NT2/D1 (cell line): Measurements from ENCODE around the gene AFDN.

ENCODE experiments used
- SUZ12 ChIP-seq: IDR thresholded peaks from 2 replicates; pipeline ENCODE4 v1.6.1; 2011; ENCODE audit not compliant: insufficient read length, insufficient read depth; ENCODE audit errors: extremely low read depth
- YY1 ChIP-seq: IDR thresholded peaks from 2 replicates; pipeline ENCODE4 v1.6.1; 2011; ENCODE audit not compliant: insufficient read length, insufficient read depth
- ZNF274 ChIP-seq: IDR thresholded peaks from 2 replicates; pipeline ENCODE4 v1.6.1; 2011; ENCODE audit warnings: mild to moderate bottlenecking, low read depth, low read length

DNA sequence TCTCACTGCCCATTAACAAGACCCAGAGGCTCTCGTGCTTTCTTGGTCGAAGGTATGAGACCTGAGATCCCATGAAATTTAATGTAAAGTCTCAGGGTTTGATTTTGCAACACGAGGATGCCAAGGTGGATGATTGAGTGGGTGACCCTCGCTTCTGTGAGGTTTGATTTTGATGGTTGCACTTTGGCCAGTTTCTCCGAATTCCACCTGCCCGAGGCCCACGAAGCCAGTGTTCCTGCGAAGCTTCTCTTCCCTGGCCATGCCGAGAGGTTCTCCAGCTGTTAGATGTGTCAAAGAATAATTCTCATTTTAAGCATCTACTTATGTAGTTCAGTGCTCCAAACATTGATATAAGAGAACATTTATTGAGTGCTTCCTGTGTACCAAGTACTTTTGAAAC lies 170.9 kb downstream of the AFDN start, which contains the start of gene KIF25:
- TF ChIP-seq YY1: no peak
- TF ChIP-seq SUZ12: no peak
- no peak for TF ChIP-seq ZNF274
